ENCODE data around the gene LRRD1.
"Not testable (repeated sequence)": the region's sequence is repeated elsewhere in the genome, so short reads cannot be mapped to it uniquely, and the experiment has no call there.

DNA sequence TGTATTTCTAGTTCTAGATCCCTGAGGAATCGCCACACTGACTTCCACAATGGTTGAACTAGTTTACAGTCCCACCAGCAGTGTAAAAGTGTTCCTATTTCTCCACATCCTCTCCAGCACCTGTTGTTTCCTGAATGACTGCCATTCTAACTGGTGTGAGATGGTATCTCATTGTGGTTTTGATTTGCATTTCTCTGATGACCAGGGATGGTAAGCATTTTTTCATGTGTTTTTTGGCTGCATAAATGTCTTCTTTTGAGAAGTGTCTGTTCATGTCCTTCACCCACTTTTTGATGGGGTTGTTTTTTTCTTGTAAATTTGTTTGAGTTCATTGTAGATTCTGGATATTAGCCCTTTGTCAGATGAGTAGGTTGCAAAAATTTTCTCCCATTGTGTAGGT, 5.4 kb upstream of the LRRD1 start:
- TF ChIP-seq, protein P1, sequence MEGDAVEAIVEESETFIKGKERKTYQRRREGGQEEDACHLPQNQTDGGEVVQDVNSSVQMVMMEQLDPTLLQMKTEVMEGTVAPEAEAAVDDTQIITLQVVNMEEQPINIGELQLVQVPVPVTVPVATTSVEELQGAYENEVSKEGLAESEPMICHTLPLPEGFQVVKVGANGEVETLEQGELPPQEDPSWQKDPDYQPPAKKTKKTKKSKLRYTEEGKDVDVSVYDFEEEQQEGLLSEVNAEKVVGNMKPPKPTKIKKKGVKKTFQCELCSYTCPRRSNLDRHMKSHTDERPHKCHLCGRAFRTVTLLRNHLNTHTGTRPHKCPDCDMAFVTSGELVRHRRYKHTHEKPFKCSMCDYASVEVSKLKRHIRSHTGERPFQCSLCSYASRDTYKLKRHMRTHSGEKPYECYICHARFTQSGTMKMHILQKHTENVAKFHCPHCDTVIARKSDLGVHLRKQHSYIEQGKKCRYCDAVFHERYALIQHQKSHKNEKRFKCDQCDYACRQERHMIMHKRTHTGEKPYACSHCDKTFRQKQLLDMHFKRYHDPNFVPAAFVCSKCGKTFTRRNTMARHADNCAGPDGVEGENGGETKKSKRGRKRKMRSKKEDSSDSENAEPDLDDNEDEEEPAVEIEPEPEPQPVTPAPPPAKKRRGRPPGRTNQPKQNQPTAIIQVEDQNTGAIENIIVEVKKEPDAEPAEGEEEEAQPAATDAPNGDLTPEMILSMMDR (IDR thresholded peaks at IDR 0.05) = not testable (repeated sequence)
- not testable (repeated sequence) for TF ChIP-seq POLR2A (IDR thresholded peaks at IDR 0.05); POLR2AphosphoS5 (IDR thresholded peaks at IDR 0.05; ENCODE audit: insufficient read depth in 1 of 2, low read depth in 1 of 2)

Measured in vagina (tissue), 2 donors.